Fibroblast of the aortic adventitia (primary cell): ENCODE measurements around the gene HCFC1R1. TPM values are rescaled to one million over a fixed set of nuclear protein-coding genes. Genes with fewer than 3 reads are reported as not detected.
"Not testable (repeated sequence)": the region's sequence is repeated elsewhere in the genome, so short reads cannot be mapped to it uniquely, and the experiment has no call there.

ENCODE experiments used
- DNase-seq: peaks from one replicate; pipeline ENCODE4 v3.0.0-alpha.2; 2010; ENCODE audit warnings: low read depth
- H3K4me3 ChIP-seq: 2 replicates; pipeline ENCODE4 v1.5.1; 2011; ENCODE audit warnings: low read depth, mild to moderate bottlenecking, control low read depth, low read length, moderate library complexity
- total RNA-seq: library from RNA; depleted of rRNA; stranded (reverse); fragments of >200 nt; gene quantifications from 2 replicates; pipeline ENCODE4 v1.2.3, GENCODE V29; 2012; ENCODE audit warnings: low replicate concordance
- TF ChIP-seq, protein P1 (sequence below): IDR thresholded peaks from 2 replicates; pipeline ENCODE4 v1.5.1; 2011; ENCODE audit warnings: mild to moderate bottlenecking, low read length, control low read depth, inconsistent platforms; ENCODE audit not compliant: insufficient read depth

Gene HCFC1R1
- total RNA-seq, 1 donor, result 45.6 TPM

DNA sequence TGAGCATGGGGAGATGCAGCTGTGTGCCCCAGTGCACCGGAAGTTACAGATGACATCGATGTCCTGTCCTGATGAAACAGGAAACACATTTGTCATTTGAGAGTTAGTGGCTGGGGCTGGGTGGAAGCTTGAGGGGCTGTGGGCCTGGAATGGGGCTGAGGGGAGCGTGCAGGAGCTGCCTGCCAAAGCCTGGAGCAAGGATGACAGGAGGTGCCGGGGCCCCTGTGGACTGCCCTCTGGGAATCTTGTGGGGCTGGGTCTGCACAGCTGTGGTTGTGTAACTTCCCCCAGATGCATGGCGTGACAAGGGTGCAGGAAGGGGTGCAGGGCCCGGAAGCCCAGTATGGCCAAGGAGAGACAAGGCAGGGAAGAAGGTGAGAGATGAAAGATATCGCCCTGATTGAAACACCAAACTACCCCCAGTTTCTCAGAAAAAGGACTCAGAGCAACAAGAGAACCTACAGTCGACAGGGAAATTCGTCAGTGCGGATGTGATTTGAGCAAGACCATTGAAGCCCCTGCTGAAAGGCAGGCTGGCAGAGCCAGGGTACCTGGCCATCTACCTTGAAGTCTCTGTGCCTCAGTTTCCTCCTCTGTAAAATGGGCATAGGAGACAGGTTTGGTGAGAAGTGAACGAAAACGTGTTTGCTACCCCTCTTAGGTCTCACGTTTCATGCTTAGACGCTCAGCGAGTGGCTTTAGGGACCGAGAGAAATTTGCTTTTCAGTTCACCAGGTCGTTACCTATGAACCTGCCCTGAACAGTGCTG, 31.4 kb upstream of the HCFC1R1 start:
- TF ChIP-seq, protein P1, sequence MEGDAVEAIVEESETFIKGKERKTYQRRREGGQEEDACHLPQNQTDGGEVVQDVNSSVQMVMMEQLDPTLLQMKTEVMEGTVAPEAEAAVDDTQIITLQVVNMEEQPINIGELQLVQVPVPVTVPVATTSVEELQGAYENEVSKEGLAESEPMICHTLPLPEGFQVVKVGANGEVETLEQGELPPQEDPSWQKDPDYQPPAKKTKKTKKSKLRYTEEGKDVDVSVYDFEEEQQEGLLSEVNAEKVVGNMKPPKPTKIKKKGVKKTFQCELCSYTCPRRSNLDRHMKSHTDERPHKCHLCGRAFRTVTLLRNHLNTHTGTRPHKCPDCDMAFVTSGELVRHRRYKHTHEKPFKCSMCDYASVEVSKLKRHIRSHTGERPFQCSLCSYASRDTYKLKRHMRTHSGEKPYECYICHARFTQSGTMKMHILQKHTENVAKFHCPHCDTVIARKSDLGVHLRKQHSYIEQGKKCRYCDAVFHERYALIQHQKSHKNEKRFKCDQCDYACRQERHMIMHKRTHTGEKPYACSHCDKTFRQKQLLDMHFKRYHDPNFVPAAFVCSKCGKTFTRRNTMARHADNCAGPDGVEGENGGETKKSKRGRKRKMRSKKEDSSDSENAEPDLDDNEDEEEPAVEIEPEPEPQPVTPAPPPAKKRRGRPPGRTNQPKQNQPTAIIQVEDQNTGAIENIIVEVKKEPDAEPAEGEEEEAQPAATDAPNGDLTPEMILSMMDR, result no peak
- H3K4me3 ChIP-seq, result no peak overlapping the region
- no peak for DNase-seq

DNA sequence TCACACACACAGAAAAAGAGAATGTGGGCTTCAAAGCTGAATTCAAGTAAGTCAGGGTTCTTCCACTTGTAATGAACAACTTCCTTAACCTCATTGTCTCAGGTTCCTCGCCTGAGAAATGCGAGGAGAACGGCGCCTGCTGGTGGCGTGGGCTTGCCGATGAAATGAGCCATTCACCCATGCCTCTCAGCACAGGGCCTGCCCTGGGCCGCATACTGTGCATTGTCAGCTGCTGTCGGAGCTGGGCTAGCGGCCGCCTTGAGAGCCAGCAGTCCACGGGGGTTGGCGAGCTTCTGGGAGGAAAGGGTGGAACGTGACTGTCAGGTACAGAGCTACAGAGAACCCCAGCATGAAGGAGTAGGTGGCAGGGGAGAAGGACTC, 29.6 kb upstream of the HCFC1R1 start:
- DNase-seq, H3K4me3 ChIP-seq: not testable (repeated sequence)

DNA sequence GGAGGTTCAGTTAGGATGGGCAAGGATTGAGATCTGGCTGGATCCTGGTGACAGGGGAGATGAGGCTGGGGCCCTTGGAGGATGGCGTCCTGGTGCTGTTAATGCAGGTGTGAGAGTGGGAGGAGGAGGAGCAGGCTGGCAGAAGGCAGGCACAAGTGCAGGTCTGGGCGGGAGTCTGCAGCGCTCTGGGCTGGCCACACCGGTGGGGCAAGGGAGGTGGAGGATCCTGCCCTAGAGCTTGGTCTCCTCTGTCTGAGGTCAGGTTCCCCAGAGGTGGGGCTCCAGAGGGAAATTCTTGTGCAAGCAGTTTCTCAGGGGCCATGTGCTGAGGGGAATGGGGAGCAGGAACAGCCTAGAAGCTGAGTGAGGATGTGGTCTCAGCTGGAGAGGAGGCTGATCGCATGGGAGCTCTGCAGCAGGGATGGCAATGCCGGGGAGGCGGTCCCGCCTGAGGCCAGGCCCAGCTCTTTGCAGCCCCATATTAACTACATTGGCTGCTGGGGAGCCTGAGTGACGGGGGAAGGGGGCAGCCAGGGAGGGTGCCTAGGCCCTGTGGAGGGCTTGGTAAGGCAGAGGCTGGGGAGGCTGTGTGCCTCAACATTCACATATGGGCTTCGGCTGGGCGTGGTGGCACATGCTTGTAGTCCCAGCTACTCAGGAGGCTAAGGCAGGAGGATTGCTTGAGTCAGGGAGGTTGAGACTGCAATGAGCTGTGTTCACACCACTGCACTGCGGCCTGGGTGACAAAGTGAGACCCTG, 29.0 kb upstream of the HCFC1R1 start:
- DNase-seq, H3K4me3 ChIP-seq: not testable (repeated sequence)

DNA sequence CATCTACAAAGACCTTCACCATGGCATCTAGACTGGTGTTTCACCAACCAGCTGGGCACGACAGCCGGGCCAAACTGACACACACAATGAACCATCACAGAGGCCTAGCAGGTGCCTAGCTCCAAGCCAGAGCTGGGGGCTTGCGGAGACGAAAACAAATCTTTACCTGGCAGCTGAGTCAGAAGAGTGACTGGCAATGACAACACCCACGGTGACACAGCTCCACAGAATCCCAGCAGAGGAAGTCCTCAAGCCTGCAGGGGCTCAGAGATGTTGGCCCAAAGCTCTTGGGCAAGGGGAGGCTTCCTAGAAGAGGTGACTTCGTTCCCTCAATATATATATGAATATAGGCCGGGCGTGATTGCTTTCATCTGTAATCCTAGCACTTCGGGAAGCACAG, 27.8 kb upstream of the HCFC1R1 start:
- no peak overlapping the region for H3K4me3 ChIP-seq
- no peak for DNase-seq
- TF ChIP-seq, protein P1, result no peak

DNA sequence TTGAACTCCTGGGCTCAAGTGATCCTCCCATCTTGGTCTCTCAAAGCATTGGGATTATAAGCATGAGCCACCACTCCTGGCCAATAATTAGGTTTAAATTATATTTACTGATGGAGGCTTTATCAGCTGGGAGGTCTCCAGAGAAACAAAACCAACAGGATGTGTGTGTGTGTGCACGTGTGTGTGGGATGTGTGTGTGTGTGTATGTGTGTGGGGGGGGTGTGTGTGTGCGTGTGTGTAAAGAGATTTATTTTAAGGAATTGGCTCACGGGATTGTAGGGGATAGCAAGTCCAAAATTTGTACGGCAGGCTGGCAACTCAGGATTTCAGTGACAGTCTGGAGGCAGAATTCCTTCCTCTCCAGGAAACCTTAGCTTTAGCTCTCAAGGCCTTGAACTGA, 27.3 kb upstream of the HCFC1R1 start:
- H3K4me3 ChIP-seq, result no peak overlapping the region
- no peak for DNase-seq
- TF ChIP-seq, protein P1, result no peak

DNA sequence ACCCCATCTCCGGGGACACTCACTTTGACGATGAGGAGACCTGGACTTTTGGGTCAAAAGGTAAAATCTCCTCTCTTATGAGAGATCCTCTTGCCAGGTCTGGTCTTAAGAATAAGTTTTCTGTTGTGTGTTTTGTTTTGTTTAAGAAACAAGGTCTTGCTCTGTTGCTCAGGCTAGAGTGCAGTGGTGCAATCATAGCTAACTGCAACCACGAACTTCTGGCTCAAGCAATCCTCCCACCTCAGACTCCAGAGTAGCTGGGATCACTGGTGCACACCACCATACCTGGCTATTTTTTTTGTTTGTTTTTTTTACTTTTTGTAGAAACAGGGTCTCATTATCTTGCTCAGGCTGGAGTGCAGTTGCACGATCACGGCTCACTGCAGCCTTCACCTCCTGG, 26.7 kb upstream of the HCFC1R1 start:
- TF ChIP-seq, protein P1, result no peak
- DNase-seq, result no peak
- no peak overlapping the region for H3K4me3 ChIP-seq

DNA sequence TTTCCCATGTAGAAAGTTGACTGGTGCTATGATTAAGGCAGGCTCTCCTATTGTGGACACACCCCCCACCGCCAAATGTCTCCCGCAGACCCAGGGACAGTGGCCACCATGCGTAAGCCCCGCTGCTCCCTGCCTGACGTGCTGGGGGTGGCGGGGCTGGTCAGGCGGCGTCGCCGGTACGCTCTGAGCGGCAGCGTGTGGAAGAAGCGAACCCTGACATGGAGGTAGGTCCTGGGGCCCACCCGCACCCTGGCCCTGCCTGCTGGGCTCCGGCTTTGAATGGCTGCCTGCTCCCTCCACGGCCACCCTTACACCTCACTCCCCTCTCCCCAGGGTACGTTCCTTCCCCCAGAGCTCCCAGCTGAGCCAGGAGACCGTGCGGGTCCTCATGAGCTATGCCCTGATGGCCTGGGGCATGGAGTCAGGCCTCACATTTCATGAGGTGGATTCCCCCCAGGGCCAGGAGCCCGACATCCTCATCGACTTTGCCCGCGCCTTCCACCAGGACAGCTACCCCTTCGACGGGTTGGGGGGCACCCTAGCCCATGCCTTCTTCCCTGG, 26.3 kb upstream of the HCFC1R1 start:
- no peak overlapping the region for H3K4me3 ChIP-seq
- TF ChIP-seq, protein P1, result no peak
- DNase-seq, result no peak
